CD4-positive, alpha-beta memory T cell (primary cell): ENCODE measurements around the gene TMEM120B. TPM values are rescaled to one million over a fixed set of nuclear protein-coding genes. Genes with fewer than 3 reads are reported as not detected.
"Not testable (repeated sequence)": the region's sequence is repeated elsewhere in the genome, so short reads cannot be mapped to it uniquely, and the experiment has no call there.

Source experiments
- CTCF ChIA-PET: fragments of 350-600 bp; sonication (Branson Sonifier 250); formaldehyde crosslinking; loops from one replicate; lab custom pipeline; 2021; ENCODE audit warnings: inconsistent platforms; ENCODE audit not compliant: partially characterized antibody; lab: Charles Lee
- POLR2A ChIA-PET: fragments of 350-600 bp; sonication (Branson Sonifier 250); formaldehyde crosslinking; loops from one replicate; lab custom pipeline; 2021; ENCODE audit not compliant: partially characterized antibody; lab: Charles Lee
- DNase-seq, 5 donors: peaks; one replicate each; pipeline versions ENCODE4 v3.0.0 to v3.0.0-alpha.2; 2020 to 2022; ENCODE audit warnings: mixed read lengths in 1 of 5
- H3K27ac ChIP-seq: one replicate; pipeline ENCODE4 v1.7.0; 2013; ENCODE audit warnings: low read depth, low read length
- H3K27me3 ChIP-seq: 2 replicates; pipeline ENCODE4 v1.7.0; 2013; ENCODE audit warnings: mild to moderate bottlenecking, low read length, moderate library complexity; ENCODE audit not compliant: insufficient read depth
- H3K36me3 ChIP-seq: 2 replicates; pipeline ENCODE4 v1.7.0; 2013; ENCODE audit warnings: mild to moderate bottlenecking, low read length, moderate library complexity; ENCODE audit not compliant: insufficient read depth
- H3K4me1 ChIP-seq: 2 replicates; pipeline ENCODE4 v1.7.0; 2013; ENCODE audit warnings: mild to moderate bottlenecking, low read length, moderate library complexity; ENCODE audit not compliant: insufficient read depth
- H3K4me3 ChIP-seq, 2 donors: one replicate each; pipeline ENCODE4 v1.7.0; 2013; ENCODE audit warnings: low read length in 2 of 2, mild to moderate bottlenecking in 1 of 2
- H3K9me3 ChIP-seq, 2 donors: one replicate each; pipeline ENCODE4 v1.7.0; 2013; ENCODE audit warnings: low read length in 2 of 2, control low read depth in 1 of 2; ENCODE audit not compliant: control insufficient read depth in 1 of 2
- H3K27ac Mint-ChIP-seq, 7 donors: one replicate each; pipeline ENCODE4 v1.8.0; 2020 to 2021; ENCODE audit warnings: mixed read lengths in 7 of 7, mild to moderate bottlenecking in 6 of 7, inconsistent platforms in 3 of 7, moderate library complexity in 3 of 7
- H3K27me3 Mint-ChIP-seq, 2 donors: one replicate each; pipeline ENCODE4 v1.8.0; 2020 to 2021; ENCODE audit warnings: mixed read lengths in 2 of 2
- H3K36me3 Mint-ChIP-seq, 2 donors: one replicate each; pipeline ENCODE4 v1.8.0; 2020 to 2021; ENCODE audit warnings: mixed read lengths in 2 of 2, inconsistent platforms in 1 of 2, mild to moderate bottlenecking in 1 of 2
- H3K4me1 Mint-ChIP-seq, 4 donors: one replicate each; pipeline ENCODE4 v1.8.0; 2020 to 2021; ENCODE audit warnings: mixed read lengths in 4 of 4, mild to moderate bottlenecking in 1 of 4
- H3K4me3 Mint-ChIP-seq, 8 donors: one replicate each; pipeline ENCODE4 v1.8.0; 2020 to 2021; ENCODE audit warnings: mixed read lengths in 8 of 8, mild to moderate bottlenecking in 7 of 8, moderate library complexity in 6 of 8, inconsistent platforms in 3 of 8
- H3K9me3 Mint-ChIP-seq, 8 donors: one replicate each; pipeline ENCODE4 v1.8.0; 2020 to 2021; ENCODE audit warnings: mixed read lengths in 8 of 8, mild to moderate bottlenecking in 5 of 8, inconsistent platforms in 3 of 8, moderate library complexity in 1 of 8
- intact Hi-C: fragments of 100-400 bp; cut with micrococcal nuclease; formaldehyde crosslinking; loops from one replicate; pipeline ENCODE4 v1.15.1; 2023
- polyA plus RNA-seq, 2 donors: library from polyadenylated mRNA; unstranded; fragments of 300-500 nt; fragmentation: Illumina TruSeq; gene quantifications; one replicate each; pipeline ENCODE4 v1.2.3, GENCODE V29; 2021
- total RNA-seq, 2 experiments: library from RNA; stranded (reverse); gene quantifications; one replicate each; pipeline ENCODE4 v1.2.3, GENCODE V29; 2021

The TMEM120B gene
- total and polyA plus RNA-seq, 4 experiments from 2014 or later: 3.3 to 12.8 (median 7.4) TPM

GRCh38 chr12:121733849-121734248 lies 21.3 kb downstream of the TMEM120B start:
- no peaks in the 10 kb centered on the region for H3K27me3 Mint-ChIP-seq
- H3K36me3 Mint-ChIP-seq: no peaks in the 10 kb centered on the region
- Histone ChIP-seq H3K9me3 (no peaks in the 10 kb centered on the region), H3K27me3 (no peaks in the 10 kb centered on the region), H3K4me3 (no peak overlapping the region), H3K36me3 (no peaks in the 10 kb centered on the region), H3K27ac (no peak overlapping the region), H3K4me1 (no peaks in the 10 kb centered on the region)
- H3K27ac Mint-ChIP-seq: no peak overlapping the region
- CTCF ChIA-PET: no interaction called here
- no peaks in the 10 kb centered on the region for H3K9me3 Mint-ChIP-seq
- POLR2A ChIA-PET: no interaction called here
- intact Hi-C loops: no loop called here
- DNase-seq: no peak
- H3K4me1 Mint-ChIP-seq: no peaks in the 10 kb centered on the region
- peak overlapping the region in 1 of 8 donors; percentile 20 for H3K4me3 Mint-ChIP-seq

GRCh38 chr12:121738340-121738858 lies 25.8 kb downstream of the TMEM120B start:
- Histone ChIP-seq H3K4me1 (no peaks in the 10 kb centered on the region), H3K27ac (no peak overlapping the region), H3K4me3 (no peak overlapping the region), H3K27me3 (no peaks in the 10 kb centered on the region), H3K36me3 (no peaks in the 10 kb centered on the region), H3K9me3 (no peaks in the 10 kb centered on the region)
- Mint-ChIP-seq H3K27ac (no peak overlapping the region), H3K9me3 (no peaks in the 10 kb centered on the region), H3K27me3 (no peaks in the 10 kb centered on the region), H3K4me1 (peaks cover 0 to 2% (median 0%) of the 10 kb centered on the region in 4 donors), H3K4me3 (no peak overlapping the region), H3K36me3 (peaks cover 0 to 2% of the 10 kb centered on the region in 2 donors)
- intact Hi-C loops: no loop called here
- DNase-seq: no peak
- POLR2A ChIA-PET: no interaction called here
- CTCF ChIA-PET: no interaction called here

GRCh38 chr12:121740847-121741246 lies 28.3 kb downstream of the TMEM120B start:
- no peak overlapping the region for H3K27ac ChIP-seq
- H3K4me3 ChIP-seq: no peak overlapping the region
- DNase-seq: no peak
- Mint-ChIP-seq H3K36me3 (peaks cover 0 to 2% of the 10 kb centered on the region in 2 donors), H3K4me1 (peaks cover 0 to 2% (median 0%) of the 10 kb centered on the region in 4 donors), H3K4me3 (no peak overlapping the region), H3K9me3 (no peaks in the 10 kb centered on the region), H3K27me3 (no peaks in the 10 kb centered on the region), H3K27ac (no peak overlapping the region)
- no peaks in the 10 kb centered on the region for H3K4me1 ChIP-seq
- H3K27me3 ChIP-seq: no peaks in the 10 kb centered on the region
- ChIA-PET CTCF (no interaction called here), POLR2A (no interaction called here)
- H3K36me3 ChIP-seq: no peaks in the 10 kb centered on the region
- intact Hi-C loops: no loop called here
- no peaks in the 10 kb centered on the region for H3K9me3 ChIP-seq

- DNase-seq: no peak
Measured at GRCh38 chr12:121741743-121742142, 29.2 kb downstream of the TMEM120B start.

GRCh38 chr12:121745545-121745944 lies 33.0 kb downstream of the TMEM120B start:
- H3K4me1 ChIP-seq, CTCF ChIA-PET, DNase-seq, H3K36me3 ChIP-seq, intact Hi-C loops, H3K27ac ChIP-seq, H3K27me3 ChIP-seq, H3K9me3 ChIP-seq, H3K4me3 ChIP-seq, H3K9me3 Mint-ChIP-seq, H3K4me3 Mint-ChIP-seq, H3K4me1 Mint-ChIP-seq, H3K36me3 Mint-ChIP-seq, POLR2A ChIA-PET, H3K27me3 Mint-ChIP-seq: not testable (repeated sequence)
- peak overlapping the region in 2 of 7 donors; percentile 36 to 77 for H3K27ac Mint-ChIP-seq

More at GRCh38 chr12:121741743-121742142, 29.2 kb downstream of the TMEM120B start:
- H3K36me3 ChIP-seq: no peaks in the 10 kb centered on the region
- ChIA-PET CTCF (no interaction called here), POLR2A (no interaction called here)
- no peaks in the 10 kb centered on the region for H3K4me1 ChIP-seq
- Mint-ChIP-seq H3K9me3 (no peaks in the 10 kb centered on the region), H3K27me3 (no peaks in the 10 kb centered on the region), H3K4me3 (no peak overlapping the region), H3K27ac (peak overlapping the region in 1 of 7 donors; percentile 68), H3K36me3 (peaks cover 0 to 2% of the 10 kb centered on the region in 2 donors), H3K4me1 (peaks cover 0 to 2% (median 0%) of the 10 kb centered on the region in 4 donors)
- H3K27me3 ChIP-seq: no peaks in the 10 kb centered on the region
- H3K4me3 ChIP-seq: no peak overlapping the region
- no peaks in the 10 kb centered on the region for H3K9me3 ChIP-seq
- no peak overlapping the region for H3K27ac ChIP-seq
- intact Hi-C loops: no loop called here

GRCh38 chr12:121748218-121748570 lies 35.6 kb downstream of the TMEM120B start:
- POLR2A ChIA-PET: no interaction called here
- no peak overlapping the region for H3K4me3 Mint-ChIP-seq
- Histone ChIP-seq H3K27me3 (no peaks in the 10 kb centered on the region), H3K4me3 (no peak overlapping the region), H3K36me3 (no peaks in the 10 kb centered on the region), H3K9me3 (no peaks in the 10 kb centered on the region), H3K27ac (no peak overlapping the region), H3K4me1 (peaks cover 8% of the 10 kb centered on the region)
- H3K27me3 Mint-ChIP-seq: no peaks in the 10 kb centered on the region
- peaks cover 0 to 3% of the 10 kb centered on the region in 2 donors for H3K36me3 Mint-ChIP-seq
- CTCF ChIA-PET: no interaction called here
- H3K4me1 Mint-ChIP-seq: peaks cover 0 to 5% (median 4%) of the 10 kb centered on the region in 4 donors
- H3K9me3 Mint-ChIP-seq: no peaks in the 10 kb centered on the region
- no peak for DNase-seq
- H3K27ac Mint-ChIP-seq: peak overlapping the region in 3 of 7 donors; percentile 37 to 80 (median 57)
- intact Hi-C loops: no loop called here

GRCh38 chr12:121748571-121749265 lies 36.2 kb downstream of the TMEM120B start:
- DNase-seq: peak in 1 of 5 donors; percentile 15
- Histone ChIP-seq H3K4me3 (no peak overlapping the region), H3K27ac (no peak overlapping the region), H3K36me3 (no peaks in the 10 kb centered on the region), H3K27me3 (no peaks in the 10 kb centered on the region), H3K4me1 (peaks cover 8% of the 10 kb centered on the region), H3K9me3 (no peaks in the 10 kb centered on the region)
- H3K36me3 Mint-ChIP-seq: peaks cover 0 to 3% of the 10 kb centered on the region in 2 donors
- H3K27me3 Mint-ChIP-seq: no peaks in the 10 kb centered on the region
- intact Hi-C loops: no loop called here
- peaks cover 0 to 5% (median 4%) of the 10 kb centered on the region in 4 donors for H3K4me1 Mint-ChIP-seq
- ChIA-PET POLR2A (no interaction called here), CTCF (interaction anchor here (0.9 kb wide), 1 partner anchor 13 kb away, joined by 4 read pairs; no protein-coding TSS in a partner anchor)
- peak overlapping the region in 6 of 7 donors; percentile 37 to 84 (median 68) for H3K27ac Mint-ChIP-seq
- no peaks in the 10 kb centered on the region for H3K9me3 Mint-ChIP-seq
- no peak overlapping the region for H3K4me3 Mint-ChIP-seq
